ENCODE data around the gene MYO1D.
A peak's percentile ranks its signal among the peaks of the same experiment; 100 is the strongest.

The MYO1D gene

GRCh38 chr17:32492648-32493289, 384.2 kb downstream of the MYO1D start:
- Mint-ChIP-seq H3K27ac (peak overlapping the region; percentile 52), H3K36me3 (peaks cover 33% of the 10 kb centered on the region), H3K9me3 (no peaks in the 10 kb centered on the region), H3K4me3 (peak overlapping the region; percentile 12), H3K4me1 (peaks cover 41% of the 10 kb centered on the region)
- DNase-seq (ENCODE audit: low spot score in 2 of 2) (no peak), ATAC-seq (no peak)

GRCh38 chr17:32492264-32492589, 384.7 kb downstream of the MYO1D start:
- Mint-ChIP-seq H3K9me3 (no peaks in the 10 kb centered on the region), H3K27ac (peak overlapping the region; percentile 52), H3K36me3 (peaks cover 37% of the 10 kb centered on the region), H3K4me1 (peaks cover 46% of the 10 kb centered on the region), H3K4me3 (peak overlapping the region; percentile 12)
- DNase-seq (ENCODE audit: low spot score in 2 of 2) (no peak), ATAC-seq (no peak)

GRCh38 chr17:32491371-32492263, 385.3 kb downstream of the MYO1D start:
- Mint-ChIP-seq H3K27ac (no peak overlapping the region), H3K4me3 (peak overlapping the region; percentile 12), H3K9me3 (no peaks in the 10 kb centered on the region), H3K36me3 (peaks cover 37% of the 10 kb centered on the region), H3K4me1 (peaks cover 46% of the 10 kb centered on the region)
- no peak for DNase-seq (ENCODE audit: low spot score in 2 of 2)
- no peak for ATAC-seq

GRCh38 chr17:32490101-32490482, 386.8 kb downstream of the MYO1D start:
- Mint-ChIP-seq H3K4me1 (peaks cover 46% of the 10 kb centered on the region), H3K27ac (no peak overlapping the region), H3K36me3 (peaks cover 37% of the 10 kb centered on the region), H3K4me3 (peak overlapping the region; percentile 74), H3K9me3 (no peaks in the 10 kb centered on the region)
- ATAC-seq (no peak), DNase-seq (ENCODE audit: low spot score in 2 of 2) (no peak)

GRCh38 chr17:32489320-32490100, 387.4 kb downstream of the MYO1D start:
- no peak overlapping the region for H3K27ac Mint-ChIP-seq
- H3K4me3 Mint-ChIP-seq, result peak overlapping the region; percentile 74
- peaks cover 46% of the 10 kb centered on the region for H3K4me1 Mint-ChIP-seq
- peaks cover 37% of the 10 kb centered on the region for H3K36me3 Mint-ChIP-seq
- ATAC-seq (no peak), DNase-seq (ENCODE audit: low spot score in 2 of 2) (no peak)
- H3K9me3 Mint-ChIP-seq, result no peaks in the 10 kb centered on the region

- ATAC-seq (no peak), DNase-seq (ENCODE audit: low spot score in 2 of 2) (no peak)
- Mint-ChIP-seq H3K9me3 (no peaks in the 10 kb centered on the region), H3K27ac (no peak overlapping the region), H3K4me3 (peak overlapping the region; percentile 74), H3K4me1 (peaks cover 52% of the 10 kb centered on the region), H3K36me3 (peaks cover 37% of the 10 kb centered on the region)
Observed at GRCh38 chr17:32488604-32489180, 388.2 kb downstream of the MYO1D start.

GRCh38 chr17:32488177-32488542, 388.8 kb downstream of the MYO1D start:
- Mint-ChIP-seq H3K9me3 (no peaks in the 10 kb centered on the region), H3K27ac (no peak overlapping the region), H3K4me1 (peaks cover 51% of the 10 kb centered on the region), H3K4me3 (peak overlapping the region; percentile 74), H3K36me3 (peaks cover 43% of the 10 kb centered on the region)
- no peak for ATAC-seq
- DNase-seq (ENCODE audit: low spot score in 2 of 2), result no peak

GRCh38 chr17:32487473-32488176, 389.3 kb downstream of the MYO1D start:
- DNase-seq (ENCODE audit: low spot score in 2 of 2) (peak in 1 of 2 donors; percentile 70), ATAC-seq (peak; percentile 53)
- Mint-ChIP-seq H3K9me3 (no peaks in the 10 kb centered on the region), H3K27ac (no peak overlapping the region), H3K36me3 (peaks cover 46% of the 10 kb centered on the region), H3K4me1 (peaks cover 45% of the 10 kb centered on the region), H3K4me3 (peak overlapping the region; percentile 74)

GRCh38 chr17:32486701-32487472, 390.0 kb downstream of the MYO1D start, which contains the start of gene CDK5R1:
TSS of gene CDK5R1 (plus strand) at chr17:32486993. CDS start at chr17:32487621, 628 bp downstream.
- ATAC-seq (peak; percentile 76), DNase-seq (ENCODE audit: low spot score in 2 of 2) (peak; percentile 49 to 80)
- no peaks in the 10 kb centered on the region for H3K9me3 Mint-ChIP-seq
- peak within 1 kb of the TSS; percentile 64 for H3K27ac Mint-ChIP-seq
- H3K36me3 Mint-ChIP-seq, result peaks cover 49% of the 10 kb centered on the region
- peak within 1 kb of the TSS; percentile 74 for H3K4me3 Mint-ChIP-seq
- H3K4me1 Mint-ChIP-seq, result peaks cover 38% of the 10 kb centered on the region

- peak in 1 of 2 donors; percentile 49 for DNase-seq (ENCODE audit: low spot score in 2 of 2)
- Mint-ChIP-seq H3K36me3 (peaks cover 54% of the 10 kb centered on the region), H3K4me1 (peaks cover 34% of the 10 kb centered on the region), H3K4me3 (peak overlapping the region; percentile 61), H3K9me3 (no peaks in the 10 kb centered on the region), H3K27ac (peak overlapping the region; percentile 64)
- ATAC-seq, result peak; percentile 82
Observed at GRCh38 chr17:32486111-32486700, 390.7 kb downstream of the MYO1D start.

- Mint-ChIP-seq H3K4me3 (peak overlapping the region; percentile 61), H3K4me1 (peaks cover 34% of the 10 kb centered on the region), H3K36me3 (peaks cover 61% of the 10 kb centered on the region), H3K9me3 (no peaks in the 10 kb centered on the region), H3K27ac (peak overlapping the region; percentile 64)
- DNase-seq (ENCODE audit: low spot score in 2 of 2), result no peak
- no peak for ATAC-seq
Observed at GRCh38 chr17:32485261-32486110, 391.4 kb downstream of the MYO1D start.

GRCh38 chr17:32484628-32485027, 392.3 kb downstream of the MYO1D start:
- Mint-ChIP-seq H3K9me3 (no peaks in the 10 kb centered on the region), H3K27ac (peak overlapping the region; percentile 67), H3K36me3 (peaks cover 62% of the 10 kb centered on the region), H3K4me1 (peaks cover 30% of the 10 kb centered on the region), H3K4me3 (no peak overlapping the region)
- no peak for ATAC-seq
- no peak for DNase-seq (ENCODE audit: low spot score in 2 of 2)

GRCh38 chr17:32484041-32484461, 392.9 kb downstream of the MYO1D start:
- H3K27ac Mint-ChIP-seq, result peak overlapping the region; percentile 67
- no peaks in the 10 kb centered on the region for H3K9me3 Mint-ChIP-seq
- H3K4me1 Mint-ChIP-seq, result peaks cover 24% of the 10 kb centered on the region
- H3K36me3 Mint-ChIP-seq, result peaks cover 62% of the 10 kb centered on the region
- DNase-seq (ENCODE audit: low spot score in 2 of 2), result no peak
- no peak overlapping the region for H3K4me3 Mint-ChIP-seq
- no peak for ATAC-seq

Measured in stimulated activated effector memory CD8-positive, alpha-beta T cell treated with anti-CD3 and anti-CD28 coated beads, Interleukin-12 subunit alpha, Interleukin-12 subunit beta, amount 100 ng/mL, for 72 hours (primary cell).